ENCODE results near the gene TAF4.

GRCh38 chr20:61964675-61965605, 100.7 kb downstream of the TAF4 start:
- TF ChIP-seq MAX (IDR thresholded peaks at IDR 0.05; ENCODE audit: insufficient read depth, insufficient read length): no peak
- TF ChIP-seq, protein P1, sequence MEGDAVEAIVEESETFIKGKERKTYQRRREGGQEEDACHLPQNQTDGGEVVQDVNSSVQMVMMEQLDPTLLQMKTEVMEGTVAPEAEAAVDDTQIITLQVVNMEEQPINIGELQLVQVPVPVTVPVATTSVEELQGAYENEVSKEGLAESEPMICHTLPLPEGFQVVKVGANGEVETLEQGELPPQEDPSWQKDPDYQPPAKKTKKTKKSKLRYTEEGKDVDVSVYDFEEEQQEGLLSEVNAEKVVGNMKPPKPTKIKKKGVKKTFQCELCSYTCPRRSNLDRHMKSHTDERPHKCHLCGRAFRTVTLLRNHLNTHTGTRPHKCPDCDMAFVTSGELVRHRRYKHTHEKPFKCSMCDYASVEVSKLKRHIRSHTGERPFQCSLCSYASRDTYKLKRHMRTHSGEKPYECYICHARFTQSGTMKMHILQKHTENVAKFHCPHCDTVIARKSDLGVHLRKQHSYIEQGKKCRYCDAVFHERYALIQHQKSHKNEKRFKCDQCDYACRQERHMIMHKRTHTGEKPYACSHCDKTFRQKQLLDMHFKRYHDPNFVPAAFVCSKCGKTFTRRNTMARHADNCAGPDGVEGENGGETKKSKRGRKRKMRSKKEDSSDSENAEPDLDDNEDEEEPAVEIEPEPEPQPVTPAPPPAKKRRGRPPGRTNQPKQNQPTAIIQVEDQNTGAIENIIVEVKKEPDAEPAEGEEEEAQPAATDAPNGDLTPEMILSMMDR (IDR thresholded peaks at IDR 0.05; ENCODE audit: extremely low read depth in 1 of 2, insufficient read depth in 1 of 2, low read depth in 1 of 2, low read length in 2 of 2): no peak

All from endothelial cell of umbilical vein (primary cell).